Fibroblast of lung (primary cell): Measurements from ENCODE around the gene SAMD3. TPM values are rescaled to one million over a fixed set of nuclear protein-coding genes. Genes with fewer than 3 reads are reported as not detected.
"Not testable (repeated sequence)": the region's sequence is repeated elsewhere in the genome, so short reads cannot be mapped to it uniquely, and the experiment has no call there.

Experiments used
- DNase-seq, 2 donors: peaks; one replicate each; pipeline versions ENCODE4 v3.0.0 to v3.0.0-alpha.2; 2010; ENCODE audit warnings: low read depth in 2 of 2
- H2AFZ ChIP-seq: 2 replicates; pipeline ENCODE4 v1.5.1; 2012; ENCODE audit warnings: low read length, control low read depth, inconsistent platforms
- H3K27ac ChIP-seq: 2 replicates; pipeline ENCODE4 v1.5.1; 2011; ENCODE audit warnings: low read length, control low read depth; ENCODE audit not compliant: insufficient read depth
- H3K27me3 ChIP-seq: 2 replicates; pipeline ENCODE4 v1.5.1; 2011; ENCODE audit warnings: mild to moderate bottlenecking, low read length; ENCODE audit not compliant: control insufficient read depth, insufficient read depth
- H3K36me3 ChIP-seq: 2 replicates; pipeline ENCODE4 v1.5.1; 2011; ENCODE audit warnings: low read length; ENCODE audit not compliant: control insufficient read depth, insufficient read depth
- H3K4me1 ChIP-seq: 2 replicates; pipeline ENCODE4 v1.5.1; 2011; ENCODE audit warnings: low read length; ENCODE audit not compliant: control insufficient read depth, insufficient read depth; ENCODE audit errors: extremely low read depth
- H3K4me2 ChIP-seq: 2 replicates; pipeline ENCODE4 v1.5.1; 2011; ENCODE audit warnings: low read length, control low read depth; ENCODE audit not compliant: insufficient read depth; ENCODE audit errors: extremely low read depth
- H3K4me3 ChIP-seq, 4 experiments: fragments of 200-600 bp in 1 of 4; sonication (generic) in 1 of 4; replicated peaks in 1 of 4; 2 replicates each; pipeline ENCODE4 v1.5.1; 2011 to 2016; ENCODE audit warnings: low read length in 4 of 4, low read depth in 3 of 4, mild to moderate bottlenecking in 3 of 4, control low read depth in 2 of 4, inconsistent platforms in 1 of 4, mixed read lengths in 1 of 4; ENCODE audit not compliant: insufficient read depth in 1 of 4; ENCODE audit errors: control extremely low read depth in 1 of 4
- H3K79me2 ChIP-seq: 2 replicates; pipeline ENCODE4 v1.5.1; 2012; ENCODE audit warnings: mild to moderate bottlenecking, low read length, inconsistent platforms; ENCODE audit not compliant: control insufficient read depth, insufficient read depth
- H3K9ac ChIP-seq: 2 replicates; pipeline ENCODE4 v1.5.1; 2011; ENCODE audit warnings: mild to moderate bottlenecking, low read length, control low read depth; ENCODE audit not compliant: insufficient read depth
- H3K9me3 ChIP-seq: 2 replicates; pipeline ENCODE4 v1.5.1; 2012; ENCODE audit warnings: low read depth, low read length; ENCODE audit not compliant: control insufficient read depth, insufficient read depth
- H4K20me1 ChIP-seq: 2 replicates; pipeline ENCODE4 v1.5.1; 2011; ENCODE audit warnings: low read length; ENCODE audit not compliant: control insufficient read depth, insufficient read depth; ENCODE audit errors: extremely low read depth
- EZH2 ChIP-seq: IDR thresholded peaks from 2 replicates; pipeline ENCODE4 v1.5.1; 2012; ENCODE audit warnings: low read length, control low read depth, mild to moderate bottlenecking; ENCODE audit errors: missing control alignments
- polyA minus RNA-seq: library from RNA; depleted of rRNA, polyadenylated mRNA; stranded (reverse); fragments of >200 nt; gene quantifications from 2 replicates; pipeline ENCODE4 v1.2.3, GENCODE V29; 2011; ENCODE audit warnings: low replicate concordance
- polyA plus RNA-seq, 2 donors: library from polyadenylated mRNA; depleted of rRNA in 1 of 2; stranded (reverse) in 1 of 2; unstranded in 1 of 2; fragments of >200 nt; gene quantifications; 2 replicates each; pipeline ENCODE4 v1.2.1, GENCODE V29; 2011 to 2012; ENCODE audit warnings: missing spikeins in 1 of 2
- total RNA-seq: library from RNA; depleted of rRNA; stranded (reverse); fragments of >200 nt; gene quantifications from 2 replicates; pipeline ENCODE4 v1.2.1, GENCODE V29; 2014
- TF ChIP-seq, protein P1 (sequence below), 2 donors: IDR thresholded peaks in 1 of 2; conservative IDR thresholded peaks in 1 of 2; 1 replicate in 1 of 2; 2 replicates in 1 of 2; pipeline ENCODE4 v1.5.1; 2011 to 2012; ENCODE audit warnings: low read length in 2 of 2, control low read depth in 1 of 2, inconsistent platforms in 1 of 2, low read depth in 1 of 2, mild to moderate bottlenecking in 1 of 2

SAMD3 gene, protein sequence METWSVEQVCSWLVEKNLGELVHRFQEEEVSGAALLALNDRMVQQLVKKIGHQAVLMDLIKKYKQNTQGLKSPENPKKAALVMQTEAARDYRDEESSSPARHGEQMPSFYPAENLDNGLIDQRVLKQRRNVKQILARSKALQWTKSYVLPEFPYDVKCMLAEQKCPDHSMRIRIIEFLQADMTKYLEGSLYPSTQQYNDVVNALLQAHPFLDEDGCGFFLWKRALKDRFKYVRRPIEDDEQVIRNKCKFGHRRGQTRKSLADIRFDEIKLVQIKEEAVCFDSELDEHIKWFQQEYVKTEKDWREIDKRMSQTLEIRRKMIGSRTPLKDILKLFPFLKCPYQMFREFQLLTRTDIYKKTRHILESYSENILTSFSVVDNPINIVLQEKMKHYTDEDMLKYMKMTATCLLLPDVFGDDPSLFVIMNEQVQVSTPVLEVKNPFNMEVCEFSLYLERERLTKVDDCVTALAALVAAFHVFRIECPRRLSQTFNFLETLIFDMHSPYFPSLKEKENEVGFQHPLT
- total RNA-seq: 2.8 and 4.9 TPM in 2 replicates
- polyA plus RNA-seq: 1.5 and 3.9 TPM in 2 replicates
- 1.3 TPM in 2 replicates for polyA plus RNA-seq (2012)
- polyA minus RNA-seq: not detected in 2 replicates

DNA sequence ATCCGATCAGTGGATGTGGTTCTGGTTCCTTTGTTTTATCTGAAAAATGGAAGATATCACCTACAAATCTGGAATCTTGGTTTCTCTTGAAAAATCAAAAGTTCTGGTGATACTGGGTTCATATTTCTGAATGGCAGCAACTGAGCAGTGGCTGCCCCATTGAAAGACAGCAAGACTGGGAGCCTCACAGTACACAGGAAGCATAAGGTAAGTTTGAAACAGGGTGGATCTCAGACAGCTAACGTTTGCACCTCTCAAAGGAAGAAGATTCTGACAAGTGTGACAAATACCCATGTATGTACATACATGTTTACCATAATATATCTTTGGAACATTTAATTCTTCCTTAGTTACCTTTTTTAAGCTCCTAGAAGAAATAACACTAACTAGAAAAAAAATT is at the start of gene SAMD3:
Gene SAMD3, minus strand, starts transcription at position 177 of the 400 bp plus-strand sequence. CDS start 7,678 bp downstream, outside the sequence.
- Histone ChIP-seq H3K79me2 (no peaks in the 10 kb centered on the region), H3K4me1 (no peaks in the 10 kb centered on the region), H3K9ac (no peak within 1 kb of the TSS), H3K4me2 (no peak within 1 kb of the TSS), H4K20me1 (no peaks in the 10 kb centered on the region), H3K9me3 (no peaks in the 10 kb centered on the region), H2AFZ (no peak within 1 kb of the TSS), H3K27ac (no peak within 1 kb of the TSS), H3K4me3 (no peak within 1 kb of the TSS), H3K36me3 (no peaks in the 10 kb centered on the region), H3K27me3 (no peaks in the 10 kb centered on the region)
- TF ChIP-seq, protein P1, sequence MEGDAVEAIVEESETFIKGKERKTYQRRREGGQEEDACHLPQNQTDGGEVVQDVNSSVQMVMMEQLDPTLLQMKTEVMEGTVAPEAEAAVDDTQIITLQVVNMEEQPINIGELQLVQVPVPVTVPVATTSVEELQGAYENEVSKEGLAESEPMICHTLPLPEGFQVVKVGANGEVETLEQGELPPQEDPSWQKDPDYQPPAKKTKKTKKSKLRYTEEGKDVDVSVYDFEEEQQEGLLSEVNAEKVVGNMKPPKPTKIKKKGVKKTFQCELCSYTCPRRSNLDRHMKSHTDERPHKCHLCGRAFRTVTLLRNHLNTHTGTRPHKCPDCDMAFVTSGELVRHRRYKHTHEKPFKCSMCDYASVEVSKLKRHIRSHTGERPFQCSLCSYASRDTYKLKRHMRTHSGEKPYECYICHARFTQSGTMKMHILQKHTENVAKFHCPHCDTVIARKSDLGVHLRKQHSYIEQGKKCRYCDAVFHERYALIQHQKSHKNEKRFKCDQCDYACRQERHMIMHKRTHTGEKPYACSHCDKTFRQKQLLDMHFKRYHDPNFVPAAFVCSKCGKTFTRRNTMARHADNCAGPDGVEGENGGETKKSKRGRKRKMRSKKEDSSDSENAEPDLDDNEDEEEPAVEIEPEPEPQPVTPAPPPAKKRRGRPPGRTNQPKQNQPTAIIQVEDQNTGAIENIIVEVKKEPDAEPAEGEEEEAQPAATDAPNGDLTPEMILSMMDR (conservative IDR thresholded peaks at IDR 0.05 in 1 of 2, IDR thresholded peaks at IDR 0.05 in 1 of 2; ENCODE audit: low read depth in 1 of 2, low read length in 2 of 2): no peak
- TF ChIP-seq EZH2: no peak
- no peak for DNase-seq

DNA sequence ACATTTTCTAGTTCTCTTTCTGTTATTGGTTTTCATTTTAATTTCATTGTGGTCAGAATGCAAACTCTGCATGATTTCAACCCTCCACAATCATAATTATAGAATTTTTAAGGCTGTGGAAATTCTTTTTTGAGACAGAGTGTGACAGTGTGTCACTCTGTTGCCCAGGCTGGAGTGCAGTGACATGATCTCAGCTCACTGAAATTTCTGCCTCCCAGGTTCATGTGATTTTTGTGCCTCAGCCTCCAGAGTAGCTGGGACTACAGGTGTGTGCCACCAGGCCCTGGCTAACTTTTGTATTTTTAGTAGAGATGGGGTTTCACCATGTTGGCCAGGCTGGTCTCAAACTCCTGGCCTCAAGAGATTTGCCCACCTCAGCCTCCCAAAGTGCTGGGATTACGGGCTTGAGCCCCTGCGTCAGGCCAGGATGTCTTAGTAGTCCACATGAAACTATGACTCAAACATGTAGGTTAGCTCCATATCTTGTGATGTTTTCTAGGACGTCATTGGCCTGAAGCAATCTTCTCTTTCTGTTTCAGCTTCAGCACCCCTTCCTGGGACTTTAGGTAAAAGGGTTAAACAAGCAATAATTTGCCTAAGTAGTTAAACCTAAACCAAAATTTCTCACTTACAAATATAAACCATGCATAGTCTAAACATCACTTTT is 47.4 kb upstream of the SAMD3 start:
- H3K79me2 ChIP-seq: no peaks in the 10 kb centered on the region
- H3K9ac ChIP-seq: no peak overlapping the region
- no peaks in the 10 kb centered on the region for H4K20me1 ChIP-seq
- TF ChIP-seq, protein P1 (conservative IDR thresholded peaks at IDR 0.05 in 1 of 2, IDR thresholded peaks at IDR 0.05 in 1 of 2; ENCODE audit: low read depth in 1 of 2, low read length in 2 of 2): no peak
- TF ChIP-seq EZH2: no peak
- no peaks in the 10 kb centered on the region for H3K4me1 ChIP-seq
- H3K9me3 ChIP-seq: no peaks in the 10 kb centered on the region
- H3K4me2 ChIP-seq: no peak overlapping the region
- DNase-seq: no peak
- no peak overlapping the region for H2AFZ ChIP-seq
- H3K27me3 ChIP-seq: no peaks in the 10 kb centered on the region
- no peak overlapping the region for H3K4me3 ChIP-seq
- no peaks in the 10 kb centered on the region for H3K36me3 ChIP-seq
- no peak overlapping the region for H3K27ac ChIP-seq

DNA sequence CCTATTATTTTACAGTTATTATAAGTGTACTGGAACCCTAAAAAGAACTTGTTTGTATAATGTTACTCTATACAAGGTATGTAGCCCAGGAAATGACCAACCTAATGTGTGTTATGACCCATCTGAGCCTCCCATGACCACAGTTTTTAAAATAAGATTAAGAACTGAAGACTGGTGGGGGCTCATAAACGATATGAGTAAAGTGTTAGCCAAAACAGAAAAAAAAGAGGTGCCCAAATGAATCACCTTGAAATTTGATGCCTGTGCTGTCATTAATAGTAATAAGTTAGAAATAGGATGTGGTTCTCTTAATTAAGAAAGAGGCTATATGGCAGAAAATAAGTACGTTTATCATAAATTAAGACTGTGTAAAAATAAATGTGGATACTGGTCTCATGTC is 42.8 kb upstream of the SAMD3 start:
- DNase-seq, H4K20me1 ChIP-seq: not testable (repeated sequence)

More for the DNA sequence above, 42.8 kb upstream of the SAMD3 start:
- not testable (repeated sequence) for H3K9me3 ChIP-seq, H3K4me1 ChIP-seq, H3K27me3 ChIP-seq, H3K27ac ChIP-seq, H3K36me3 ChIP-seq, H3K4me3 ChIP-seq, H3K9ac ChIP-seq, H2AFZ ChIP-seq, H3K4me2 ChIP-seq, H3K79me2 ChIP-seq
